Measurements from ENCODE around the gene OR6C1.
"Not testable (repeated sequence)": the region's sequence is repeated elsewhere in the genome, so short reads cannot be mapped to it uniquely, and the experiment has no call there.

Gene OR6C1

DNA sequence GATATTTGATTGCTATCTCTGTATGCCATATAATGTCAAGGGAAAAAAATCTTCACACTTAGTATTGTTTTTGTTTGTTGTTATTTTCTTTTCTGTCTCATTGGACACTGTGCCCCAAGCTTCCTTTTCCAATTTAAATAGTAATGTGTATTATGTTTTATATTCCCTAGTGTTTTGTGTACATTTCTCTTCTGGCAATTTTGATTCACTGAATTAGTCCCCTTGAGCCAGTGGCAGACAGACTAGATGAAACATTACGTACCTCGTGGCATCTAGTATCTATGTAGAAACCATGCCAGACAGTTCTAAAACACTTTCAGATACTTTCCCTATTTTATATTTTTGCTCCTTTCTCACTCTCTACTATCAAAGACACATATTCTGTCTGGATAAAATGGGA, at the start of gene OR6C1:
OR6C1 (plus strand) TSS at position 301 of the 400 bp plus-strand sequence. CDS start 6,257 bp downstream, outside the sequence.
- TF ChIP-seq, protein P1, sequence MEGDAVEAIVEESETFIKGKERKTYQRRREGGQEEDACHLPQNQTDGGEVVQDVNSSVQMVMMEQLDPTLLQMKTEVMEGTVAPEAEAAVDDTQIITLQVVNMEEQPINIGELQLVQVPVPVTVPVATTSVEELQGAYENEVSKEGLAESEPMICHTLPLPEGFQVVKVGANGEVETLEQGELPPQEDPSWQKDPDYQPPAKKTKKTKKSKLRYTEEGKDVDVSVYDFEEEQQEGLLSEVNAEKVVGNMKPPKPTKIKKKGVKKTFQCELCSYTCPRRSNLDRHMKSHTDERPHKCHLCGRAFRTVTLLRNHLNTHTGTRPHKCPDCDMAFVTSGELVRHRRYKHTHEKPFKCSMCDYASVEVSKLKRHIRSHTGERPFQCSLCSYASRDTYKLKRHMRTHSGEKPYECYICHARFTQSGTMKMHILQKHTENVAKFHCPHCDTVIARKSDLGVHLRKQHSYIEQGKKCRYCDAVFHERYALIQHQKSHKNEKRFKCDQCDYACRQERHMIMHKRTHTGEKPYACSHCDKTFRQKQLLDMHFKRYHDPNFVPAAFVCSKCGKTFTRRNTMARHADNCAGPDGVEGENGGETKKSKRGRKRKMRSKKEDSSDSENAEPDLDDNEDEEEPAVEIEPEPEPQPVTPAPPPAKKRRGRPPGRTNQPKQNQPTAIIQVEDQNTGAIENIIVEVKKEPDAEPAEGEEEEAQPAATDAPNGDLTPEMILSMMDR (conservative IDR thresholded peaks at IDR 0.05; ENCODE audit: low read depth, low read length): no peak
- no peak for DNase-seq (ENCODE audit: low read depth)
- H3K4me3 ChIP-seq (ENCODE audit: low read depth, low read length): no peak within 1 kb of the TSS

DNA sequence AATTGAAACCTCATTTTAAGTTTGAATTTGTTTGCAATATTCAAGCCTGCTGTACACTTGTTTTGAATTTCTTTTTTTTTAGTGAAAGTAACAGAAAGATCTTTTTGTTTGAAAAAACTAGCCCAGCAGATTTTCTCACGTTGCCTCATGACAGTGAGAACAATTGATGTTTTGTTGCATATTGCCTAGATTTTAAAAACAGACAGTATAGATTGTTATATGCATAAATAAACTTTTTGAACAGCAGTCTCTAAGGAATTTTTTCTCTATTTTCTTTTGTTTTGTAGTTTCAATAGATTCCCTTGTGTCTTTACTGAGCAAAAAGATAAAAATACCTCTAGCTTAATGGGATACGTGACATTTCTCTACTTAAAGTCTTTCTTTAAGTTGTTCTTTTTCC, 33.2 kb upstream of the OR6C1 start:
- no peak overlapping the region for H3K4me3 ChIP-seq (ENCODE audit: low read depth, low read length)
- DNase-seq (ENCODE audit: low read depth): no peak
- TF ChIP-seq, protein P1 (conservative IDR thresholded peaks at IDR 0.05; ENCODE audit: low read depth, low read length): no peak

DNA sequence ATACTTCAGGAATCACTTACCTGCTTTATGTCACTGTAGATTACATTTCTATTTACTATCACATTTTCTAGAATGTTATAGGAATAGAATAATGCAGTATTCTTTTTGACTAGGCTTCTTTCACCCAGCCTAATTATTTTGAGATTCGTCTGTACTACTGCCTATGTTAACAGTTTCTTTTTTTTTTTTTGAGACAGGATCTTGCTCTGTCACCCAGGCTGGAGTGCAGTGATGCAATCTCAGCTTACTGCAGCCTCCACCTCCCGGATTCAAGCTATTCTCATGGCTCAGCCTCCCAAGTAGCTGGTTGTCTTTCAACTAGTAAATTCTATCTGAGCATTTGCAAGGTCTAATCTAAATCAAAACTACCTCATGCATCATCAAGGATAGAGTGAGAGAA, 24.1 kb upstream of the OR6C1 start:
- TF ChIP-seq, protein P1 (conservative IDR thresholded peaks at IDR 0.05; ENCODE audit: low read depth, low read length): no peak
- no peak for DNase-seq (ENCODE audit: low read depth)
- no peak overlapping the region for H3K4me3 ChIP-seq (ENCODE audit: low read depth, low read length)

DNA sequence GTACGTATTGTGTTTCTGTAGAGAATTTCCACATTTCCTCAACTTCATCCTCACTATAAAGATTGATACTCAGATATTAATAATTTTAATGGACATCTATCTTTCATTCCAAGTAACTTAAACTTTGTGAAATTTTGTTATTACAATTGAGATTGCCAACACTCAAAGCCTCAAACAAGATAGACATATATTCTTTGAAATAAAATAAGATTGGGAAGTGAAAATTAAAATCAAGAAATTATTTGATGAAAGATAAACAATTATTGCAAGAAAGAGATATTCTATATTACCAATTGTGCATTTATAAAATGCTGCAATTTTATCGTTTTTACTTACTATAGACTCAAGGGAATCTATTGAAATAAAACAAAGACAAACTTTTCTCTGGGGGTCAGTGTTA, 17.7 kb upstream of the OR6C1 start, which contains the start of gene OR6C6:
OR6C6 (minus strand) TSS at position 101 of the 400 bp plus-strand sequence. CDS start 1,337 bp downstream, outside the sequence.
- TF ChIP-seq, protein P1 (conservative IDR thresholded peaks at IDR 0.05; ENCODE audit: low read depth, low read length): no peak
- DNase-seq (ENCODE audit: low read depth): no peak
- no peak within 1 kb of the TSS for H3K4me3 ChIP-seq (ENCODE audit: low read depth, low read length)

DNA sequence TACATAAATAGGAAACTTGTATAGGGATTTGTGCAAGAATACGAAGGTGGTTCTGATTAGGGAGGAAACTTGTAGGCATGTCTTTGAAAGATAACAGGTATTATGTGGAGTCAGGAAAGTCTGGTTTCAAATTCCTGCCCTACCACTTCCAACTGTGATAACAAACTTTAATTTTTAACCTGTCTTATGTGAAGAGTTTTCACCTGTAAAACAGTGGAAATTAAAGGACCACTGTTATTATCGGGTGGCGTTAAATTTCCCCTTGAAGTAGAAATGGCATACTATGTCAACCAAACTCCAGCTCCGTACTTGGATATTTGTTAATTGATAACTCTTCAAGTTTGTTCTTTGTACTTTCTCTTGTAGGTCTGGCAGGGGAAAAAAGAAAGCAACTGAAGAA, 6.1 kb downstream of the OR6C1 start:
- DNase-seq (ENCODE audit: low read depth): no peak
- TF ChIP-seq, protein P1 (conservative IDR thresholded peaks at IDR 0.05; ENCODE audit: low read depth, low read length): no peak

DNA sequence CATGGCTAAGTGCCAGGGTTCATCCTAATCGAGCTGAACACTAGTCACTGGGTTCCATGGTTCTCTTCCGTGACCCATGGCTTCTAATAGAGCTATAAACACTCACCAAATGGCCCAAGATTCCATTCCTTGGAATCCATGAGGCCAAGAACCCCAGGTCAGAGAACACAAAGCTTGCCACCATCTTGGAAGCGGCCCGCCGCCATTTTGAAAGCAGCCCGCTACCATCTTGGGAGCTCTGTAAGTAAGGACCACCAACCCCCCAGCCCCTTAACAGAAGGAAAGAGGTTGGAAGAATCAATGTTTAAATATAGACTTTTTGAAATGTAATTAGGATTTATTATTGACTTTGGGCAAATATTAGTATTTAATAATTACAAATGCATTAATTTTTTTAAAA, 11.7 kb downstream of the OR6C1 start:
- not testable (repeated sequence) for H3K4me3 ChIP-seq (ENCODE audit: low read depth, low read length); DNase-seq (ENCODE audit: low read depth)

More for the DNA sequence above, 6.1 kb downstream of the OR6C1 start:
- H3K4me3 ChIP-seq (ENCODE audit: low read depth, low read length): no peak overlapping the region

DNA sequence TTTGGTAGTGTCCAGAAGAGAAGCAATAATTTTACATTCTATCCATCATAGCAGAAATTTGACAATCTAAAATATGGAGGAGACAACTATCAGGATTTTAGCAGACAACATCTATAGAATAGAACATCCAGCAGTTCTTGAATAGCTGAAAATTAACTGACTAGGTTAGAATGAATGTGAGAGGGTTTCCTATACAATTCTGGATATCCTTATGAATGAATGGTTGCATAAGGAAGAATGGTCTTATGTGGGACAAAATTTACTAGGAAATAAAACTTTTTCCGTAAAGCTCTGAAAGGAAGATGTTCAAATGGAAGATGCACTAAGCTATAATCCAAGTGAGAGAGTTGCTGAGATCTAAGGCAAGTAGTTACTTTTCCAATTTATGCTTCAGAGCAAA, 16.3 kb downstream of the OR6C1 start, which contains the start of gene OR6C3:
OR6C3 (plus strand) TSS at position 301 of the 400 bp plus-strand sequence. CDS start 955 bp downstream, outside the sequence.
- TF ChIP-seq, protein P1 (conservative IDR thresholded peaks at IDR 0.05; ENCODE audit: low read depth, low read length): no peak
- DNase-seq (ENCODE audit: low read depth): no peak
- no peak within 1 kb of the TSS for H3K4me3 ChIP-seq (ENCODE audit: low read depth, low read length)
